Measurements from ENCODE around the gene INPP4B. TPM values are rescaled to one million over a fixed set of nuclear protein-coding genes. Genes with fewer than 3 reads are reported as not detected.

INPP4B gene
- total RNA-seq, 1 experiment from 2014 or later = 0.07 TPM

DNA sequence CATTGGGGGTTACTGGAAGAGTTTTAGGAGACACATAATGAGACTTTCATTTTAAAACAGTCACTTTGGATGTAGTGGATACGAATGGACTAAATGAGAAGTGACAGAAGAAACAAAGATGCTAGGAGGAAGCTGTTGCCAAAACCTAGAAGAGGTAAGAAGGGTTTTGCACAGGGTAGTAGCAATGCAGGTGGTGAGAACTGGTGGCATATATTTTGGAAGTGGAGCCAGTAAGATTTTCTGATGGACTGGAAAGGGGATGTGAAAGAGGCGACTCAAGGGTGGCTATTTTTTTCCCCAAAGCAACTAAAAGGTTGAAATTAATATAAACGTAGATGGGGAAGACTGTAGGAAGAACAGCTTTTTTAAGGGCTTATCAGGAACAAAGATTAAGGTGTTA, 747.7 kb downstream of the INPP4B start:
- Histone ChIP-seq H4K20me1 (ENCODE audit: control insufficient read depth, insufficient read depth, insufficient read length) (no peaks in the 10 kb centered on the region), H3K23ac (ENCODE audit: insufficient read length, low read depth, low read length) (no peak overlapping the region), H4K91ac (ENCODE audit: insufficient read length, low read depth, low read length) (no peak overlapping the region), H3T11ph (ENCODE audit: low read length) (no peak overlapping the region), H2AFZ (ENCODE audit: low read length) (no peak overlapping the region), H2BK12ac (ENCODE audit: insufficient read length, low read depth, low read length) (no peak overlapping the region), H3K9ac (ENCODE audit: extremely low read depth, insufficient read length, low read length) (no peak overlapping the region), H3K14ac (ENCODE audit: insufficient read depth, low read length) (no peak overlapping the region), H2BK15ac (ENCODE audit: low read depth, low read length) (no peak overlapping the region), H3K4me2 (ENCODE audit: insufficient read depth, insufficient read length, low read length) (no peak overlapping the region), H3K27ac (ENCODE audit: insufficient read length, low read depth, low read length) (no peak overlapping the region), H2BK5ac (ENCODE audit: insufficient read length, low read length) (no peak overlapping the region), H3K9me3 (ENCODE audit: control insufficient read depth, low read depth, low read length) (no peaks in the 10 kb centered on the region), H3K79me2 (ENCODE audit: insufficient read depth, low read length) (no peaks in the 10 kb centered on the region), H2BK20ac (ENCODE audit: low read depth, low read length, poor library complexity, severe bottlenecking) (no peak overlapping the region), H3K23me2 (ENCODE audit: insufficient read length, low read depth, low read length, poor library complexity, severe bottlenecking) (no peaks in the 10 kb centered on the region), H3K4ac (ENCODE audit: low read depth, low read length) (no peak overlapping the region), H3K79me1 (ENCODE audit: insufficient read depth, low read depth, low read length, poor library complexity, severe bottlenecking) (no peaks in the 10 kb centered on the region), H3K56ac (ENCODE audit: insufficient read length, low read depth, low read length) (no peak overlapping the region), H4K5ac (ENCODE audit: insufficient read length, low read depth, low read length) (no peak overlapping the region), H2BK120ac (ENCODE audit: low read depth, low read length, poor library complexity, severe bottlenecking) (no peak overlapping the region), H3K18ac (ENCODE audit: insufficient read length, low read depth, low read length) (no peak overlapping the region), H4K8ac (replicated peaks; ENCODE audit: insufficient read length, low read depth, low read length) (no peak overlapping the region), H3K27me3 (ENCODE audit: insufficient read depth, low read length) (no peaks in the 10 kb centered on the region), H3K4me1 (ENCODE audit: insufficient read depth, low read length) (no peaks in the 10 kb centered on the region), H2AK5ac (ENCODE audit: insufficient read length, low read length) (no peak overlapping the region)
- DNase-seq = no peak
- Mint-ChIP-seq H3K9me3 (no peaks in the 10 kb centered on the region), H3K27me3 (ENCODE audit: low read depth) (no peaks in the 10 kb centered on the region), H3K36me3 (ENCODE audit: insufficient read depth in 1 of 3, low read depth in 3 of 3) (no peaks in the 10 kb centered on the region), H3K4me3 (no peak overlapping the region), H3K27ac (no peak overlapping the region), H3K4me1 (no peaks in the 10 kb centered on the region)
- WGBS (ENCODE audit: extremely low coverage, insufficient read length, low lambda C conversion rate) = no CpG with 5 or more reads among the region's 3 CpGs
- TF ChIP-seq, protein P1, sequence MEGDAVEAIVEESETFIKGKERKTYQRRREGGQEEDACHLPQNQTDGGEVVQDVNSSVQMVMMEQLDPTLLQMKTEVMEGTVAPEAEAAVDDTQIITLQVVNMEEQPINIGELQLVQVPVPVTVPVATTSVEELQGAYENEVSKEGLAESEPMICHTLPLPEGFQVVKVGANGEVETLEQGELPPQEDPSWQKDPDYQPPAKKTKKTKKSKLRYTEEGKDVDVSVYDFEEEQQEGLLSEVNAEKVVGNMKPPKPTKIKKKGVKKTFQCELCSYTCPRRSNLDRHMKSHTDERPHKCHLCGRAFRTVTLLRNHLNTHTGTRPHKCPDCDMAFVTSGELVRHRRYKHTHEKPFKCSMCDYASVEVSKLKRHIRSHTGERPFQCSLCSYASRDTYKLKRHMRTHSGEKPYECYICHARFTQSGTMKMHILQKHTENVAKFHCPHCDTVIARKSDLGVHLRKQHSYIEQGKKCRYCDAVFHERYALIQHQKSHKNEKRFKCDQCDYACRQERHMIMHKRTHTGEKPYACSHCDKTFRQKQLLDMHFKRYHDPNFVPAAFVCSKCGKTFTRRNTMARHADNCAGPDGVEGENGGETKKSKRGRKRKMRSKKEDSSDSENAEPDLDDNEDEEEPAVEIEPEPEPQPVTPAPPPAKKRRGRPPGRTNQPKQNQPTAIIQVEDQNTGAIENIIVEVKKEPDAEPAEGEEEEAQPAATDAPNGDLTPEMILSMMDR (conservative IDR thresholded peaks at IDR 0.05) = no peak

Measured in H9 (cell line).